Activated naive CD8-positive, alpha-beta T cell treated with anti-CD3 and anti-CD28 coated beads, Interleukin-2, amount 10 ng/mL, durations not matched to agents 7 days and 5 days (primary cell): ENCODE data around the gene FAXDC2. TPM values are rescaled to one million over a fixed set of nuclear protein-coding genes. Genes with fewer than 3 reads are reported as not detected.

Experiments used
- ATAC-seq: fragments of 150-1000 bp; cut with Tn5 transposase; one replicate; pipeline ENCODE4 v1.10.0; 2021; ENCODE audit warnings: low read depth, moderate library complexity
- POLR2A ChIA-PET: fragments of 350-600 bp; sonication (Branson Sonifier 250); formaldehyde crosslinking; loops from one replicate; lab custom pipeline; 2021; ENCODE audit warnings: antibody characterized with exemption; lab: Charles Lee
- DNase-seq: peaks from one replicate; pipeline ENCODE4 v3.0.0; 2021
- H3K27ac Mint-ChIP-seq: one replicate; pipeline ENCODE4 v1.8.0; 2022; ENCODE audit warnings: mild to moderate bottlenecking, mixed read lengths
- H3K27me3 Mint-ChIP-seq: one replicate; pipeline ENCODE4 v1.8.0; 2022; ENCODE audit warnings: mild to moderate bottlenecking, moderate library complexity, mixed read lengths
- H3K36me3 Mint-ChIP-seq: one replicate; pipeline ENCODE4 v1.8.0; 2021; ENCODE audit warnings: mild to moderate bottlenecking, mixed read lengths
- H3K4me1 Mint-ChIP-seq: one replicate; pipeline ENCODE4 v1.8.0; 2021; ENCODE audit warnings: mixed read lengths
- H3K4me3 Mint-ChIP-seq: one replicate; pipeline ENCODE4 v1.8.0; 2022; ENCODE audit warnings: mild to moderate bottlenecking, moderate library complexity, mixed read lengths
- H3K9me3 Mint-ChIP-seq: one replicate; pipeline ENCODE4 v1.8.0; 2021; ENCODE audit warnings: mixed read lengths
- total RNA-seq, 2 experiments: library from RNA; stranded (reverse); gene quantifications; one replicate each; pipeline ENCODE4 v1.2.3, GENCODE V29; 2021

Gene FAXDC2
- total RNA-seq, 2 experiments from 2014 or later: not detected

- POLR2A ChIA-PET: no interaction called here
- H3K27ac Mint-ChIP-seq: peak overlapping the region; percentile 79
- no peak for DNase-seq
- no peaks in the 10 kb centered on the region for H3K27me3 Mint-ChIP-seq
- peaks cover 38% of the 10 kb centered on the region for H3K4me1 Mint-ChIP-seq
- no peak for ATAC-seq
- H3K36me3 Mint-ChIP-seq: peaks cover 44% of the 10 kb centered on the region
- H3K9me3 Mint-ChIP-seq: no peaks in the 10 kb centered on the region
- no peak overlapping the region for H3K4me3 Mint-ChIP-seq
Measured at GRCh38 chr5:154815684-154816247, 34.6 kb downstream of the FAXDC2 start.

- H3K4me3 Mint-ChIP-seq: no peak overlapping the region
- POLR2A ChIA-PET: no interaction called here
- DNase-seq (peak; percentile 25), ATAC-seq (no peak)
- H3K4me1 Mint-ChIP-seq: peaks cover 38% of the 10 kb centered on the region
- H3K9me3 Mint-ChIP-seq: no peaks in the 10 kb centered on the region
- H3K27ac Mint-ChIP-seq: peak overlapping the region; percentile 79
- H3K36me3 Mint-ChIP-seq: peaks cover 44% of the 10 kb centered on the region
- no peaks in the 10 kb centered on the region for H3K27me3 Mint-ChIP-seq
Measured at GRCh38 chr5:154815025-154815424, 35.4 kb downstream of the FAXDC2 start.

- peaks cover 29% of the 10 kb centered on the region for H3K4me1 Mint-ChIP-seq
- peak overlapping the region; percentile 9 for H3K4me3 Mint-ChIP-seq
- ATAC-seq (peak; percentile 84), DNase-seq (peak; percentile 62)
- no peaks in the 10 kb centered on the region for H3K9me3 Mint-ChIP-seq
- H3K27ac Mint-ChIP-seq: peak overlapping the region; percentile 59
- POLR2A ChIA-PET: interaction anchor here (0.6 to 0.8 kb wide), 2 partner anchors 55 to 374 kb away, joined by 3 to 5 read pairs; no protein-coding TSS in a partner anchor
- H3K36me3 Mint-ChIP-seq: peaks cover 40% of the 10 kb centered on the region
- H3K27me3 Mint-ChIP-seq: no peaks in the 10 kb centered on the region
Measured at GRCh38 chr5:154813736-154814135, 36.7 kb downstream of the FAXDC2 start.

GRCh38 chr5:154813158-154813557, 37.2 kb downstream of the FAXDC2 start:
- H3K36me3 Mint-ChIP-seq: peaks cover 38% of the 10 kb centered on the region

GRCh38 chr5:154811653-154812465, 38.5 kb downstream of the FAXDC2 start:
- DNase-seq (peak; percentile 70), ATAC-seq (peak; percentile 43)
- H3K27me3 Mint-ChIP-seq: no peaks in the 10 kb centered on the region
- no peak overlapping the region for H3K4me3 Mint-ChIP-seq
- POLR2A ChIA-PET: no interaction called here
- H3K36me3 Mint-ChIP-seq: peaks cover 38% of the 10 kb centered on the region
- H3K9me3 Mint-ChIP-seq: no peaks in the 10 kb centered on the region
- H3K27ac Mint-ChIP-seq: no peak overlapping the region
- H3K4me1 Mint-ChIP-seq: peaks cover 25% of the 10 kb centered on the region

More at GRCh38 chr5:154813158-154813557, 37.2 kb downstream of the FAXDC2 start:
- peaks cover 26% of the 10 kb centered on the region for H3K4me1 Mint-ChIP-seq
- H3K9me3 Mint-ChIP-seq: no peaks in the 10 kb centered on the region
- DNase-seq: no peak
- H3K4me3 Mint-ChIP-seq: peak overlapping the region; percentile 51
- H3K27me3 Mint-ChIP-seq: no peaks in the 10 kb centered on the region
- POLR2A ChIA-PET: no interaction called here
- ATAC-seq: no peak
- peak overlapping the region; percentile 66 for H3K27ac Mint-ChIP-seq

- Mint-ChIP-seq H3K4me3 (no peak overlapping the region), H3K36me3 (peaks cover 37% of the 10 kb centered on the region), H3K9me3 (no peaks in the 10 kb centered on the region), H3K27ac (no peak overlapping the region), H3K27me3 (no peaks in the 10 kb centered on the region), H3K4me1 (peaks cover 22% of the 10 kb centered on the region)
- ATAC-seq: no peak
- POLR2A ChIA-PET: no interaction called here
- no peak for DNase-seq
Measured at GRCh38 chr5:154811239-154811638, 39.2 kb downstream of the FAXDC2 start.

GRCh38 chr5:154806176-154806575, 44.2 kb downstream of the FAXDC2 start:
- ATAC-seq: no peak
- H3K4me1 Mint-ChIP-seq: peaks cover 10% of the 10 kb centered on the region
- no peaks in the 10 kb centered on the region for H3K27me3 Mint-ChIP-seq
- POLR2A ChIA-PET: no interaction called here
- H3K4me3 Mint-ChIP-seq: no peak overlapping the region
- no peaks in the 10 kb centered on the region for H3K9me3 Mint-ChIP-seq
- no peak for DNase-seq
- H3K27ac Mint-ChIP-seq: no peak overlapping the region
- peaks cover 43% of the 10 kb centered on the region for H3K36me3 Mint-ChIP-seq

GRCh38 chr5:154802050-154802449, 48.4 kb downstream of the FAXDC2 start:
- no peak for DNase-seq
- Mint-ChIP-seq H3K27me3 (no peaks in the 10 kb centered on the region), H3K9me3 (no peaks in the 10 kb centered on the region), H3K4me1 (peaks cover 27% of the 10 kb centered on the region), H3K27ac (peak overlapping the region; percentile 21), H3K4me3 (no peak overlapping the region), H3K36me3 (peaks cover 55% of the 10 kb centered on the region)
- ATAC-seq: no peak
- POLR2A ChIA-PET: interaction anchor here (0.9 kb wide), 1 partner anchor 45 kb away, joined by 3 read pairs; no protein-coding TSS in a partner anchor

GRCh38 chr5:154801083-154801482, 49.3 kb downstream of the FAXDC2 start:
- POLR2A ChIA-PET: no interaction called here
- H3K4me3 Mint-ChIP-seq: no peak overlapping the region
- H3K27ac Mint-ChIP-seq: no peak overlapping the region

GRCh38 chr5:154800582-154800981, 49.8 kb downstream of the FAXDC2 start:
- no peaks in the 10 kb centered on the region for H3K9me3 Mint-ChIP-seq
- no peak overlapping the region for H3K27ac Mint-ChIP-seq
- no peak overlapping the region for H3K4me3 Mint-ChIP-seq
- POLR2A ChIA-PET: no interaction called here
- DNase-seq: no peak
- H3K36me3 Mint-ChIP-seq: peaks cover 54% of the 10 kb centered on the region
- ATAC-seq: no peak
- no peaks in the 10 kb centered on the region for H3K27me3 Mint-ChIP-seq
- peaks cover 27% of the 10 kb centered on the region for H3K4me1 Mint-ChIP-seq

More at GRCh38 chr5:154801083-154801482, 49.3 kb downstream of the FAXDC2 start:
- ATAC-seq (no peak), DNase-seq (no peak)
- no peaks in the 10 kb centered on the region for H3K9me3 Mint-ChIP-seq
- H3K4me1 Mint-ChIP-seq: peaks cover 27% of the 10 kb centered on the region
- H3K36me3 Mint-ChIP-seq: peaks cover 57% of the 10 kb centered on the region
- no peaks in the 10 kb centered on the region for H3K27me3 Mint-ChIP-seq

- H3K27me3 Mint-ChIP-seq: no peaks in the 10 kb centered on the region
- DNase-seq (no peak), ATAC-seq (no peak)
- H3K4me3 Mint-ChIP-seq: no peak overlapping the region
- H3K36me3 Mint-ChIP-seq: peaks cover 46% of the 10 kb centered on the region
- H3K27ac Mint-ChIP-seq: no peak overlapping the region
- no peaks in the 10 kb centered on the region for H3K9me3 Mint-ChIP-seq
- POLR2A ChIA-PET: no interaction called here
- peaks cover 25% of the 10 kb centered on the region for H3K4me1 Mint-ChIP-seq
Measured at GRCh38 chr5:154797762-154798161, 52.6 kb downstream of the FAXDC2 start.

GRCh38 chr5:154795235-154795596, 55.2 kb downstream of the FAXDC2 start:
- H3K27me3 Mint-ChIP-seq: no peaks in the 10 kb centered on the region
- POLR2A ChIA-PET: no interaction called here
- no peak overlapping the region for H3K4me3 Mint-ChIP-seq
- peaks cover 32% of the 10 kb centered on the region for H3K36me3 Mint-ChIP-seq
- no peak overlapping the region for H3K27ac Mint-ChIP-seq
- H3K4me1 Mint-ChIP-seq: peaks cover 26% of the 10 kb centered on the region
- ATAC-seq (no peak), DNase-seq (no peak)
- H3K9me3 Mint-ChIP-seq: no peaks in the 10 kb centered on the region

- H3K4me1 Mint-ChIP-seq: peaks cover 24% of the 10 kb centered on the region
- no peaks in the 10 kb centered on the region for H3K9me3 Mint-ChIP-seq
- ATAC-seq (no peak), DNase-seq (no peak)
- H3K36me3 Mint-ChIP-seq: peaks cover 30% of the 10 kb centered on the region
- no peak overlapping the region for H3K4me3 Mint-ChIP-seq
- no peaks in the 10 kb centered on the region for H3K27me3 Mint-ChIP-seq
- POLR2A ChIA-PET: no interaction called here
- H3K27ac Mint-ChIP-seq: no peak overlapping the region
Measured at GRCh38 chr5:154794525-154795234, 55.7 kb downstream of the FAXDC2 start.
